Measurements from ENCODE around the gene SUMO3. TPM values are rescaled to one million over a fixed set of nuclear protein-coding genes. Genes with fewer than 3 reads are reported as not detected.

Gene SUMO3
- total and polyA plus RNA-seq, 4 experiments from 2014 or later, result 36.3 to 99.7 (median 56.1) TPM

GRCh38 chr21:44853601-44854390, 35.9 kb upstream of the SUMO3 start:
- H3K4me3 Mint-ChIP-seq, result peak overlapping the region in 2 of 8 donors; percentile 19 to 46
- intact Hi-C loops (cut with micrococcal nuclease), result no loop called here
- H3K27me3 Mint-ChIP-seq, result no peaks in the 10 kb centered on the region
- peaks cover 33% of the 10 kb centered on the region for H3K4me1 ChIP-seq (ENCODE audit: insufficient read depth, low read length)
- no peak overlapping the region for H3K4me3 ChIP-seq (ENCODE audit: low read length in 2 of 2)
- peaks cover 47 to 82% of the 10 kb centered on the region in 2 donors for H3K36me3 Mint-ChIP-seq
- no peaks in the 10 kb centered on the region for H3K9me3 Mint-ChIP-seq
- peak overlapping the region; percentile 51 to 92 (median 72) for H3K27ac Mint-ChIP-seq
- POLR2A ChIA-PET (ENCODE audit: partially characterized antibody), result interaction anchor here (1.2 kb wide), 1 partner anchor 13 kb away, joined by 3 read pairs; no protein-coding TSS in a partner anchor
- peaks cover 74% of the 10 kb centered on the region for H3K36me3 ChIP-seq (ENCODE audit: insufficient read depth, low read length)
- H3K27me3 ChIP-seq (ENCODE audit: insufficient read depth, low read length), result no peaks in the 10 kb centered on the region
- no peaks in the 10 kb centered on the region for H3K9me3 ChIP-seq (ENCODE audit: control insufficient read depth in 1 of 2, low read length in 2 of 2)
- DNase-seq, result no peak
- CTCF ChIA-PET (ENCODE audit: partially characterized antibody), result no interaction called here
- H3K4me1 Mint-ChIP-seq, result peaks cover 15 to 60% (median 37%) of the 10 kb centered on the region in 4 donors
- H3K27ac ChIP-seq (ENCODE audit: low read depth, low read length), result no peak overlapping the region

GRCh38 chr21:44850905-44851657, 33.2 kb upstream of the SUMO3 start:
- POLR2A ChIA-PET (ENCODE audit: partially characterized antibody), result interaction anchor here (1.0 to 1.9 kb wide), 4 partner anchors 11 to 76 kb away, joined by 3 to 5 read pairs (median 3); no protein-coding TSS in a partner anchor
- no peaks in the 10 kb centered on the region for H3K27me3 Mint-ChIP-seq

GRCh38 chr21:44850208-44850800, 32.4 kb upstream of the SUMO3 start:
- CTCF ChIA-PET (ENCODE audit: partially characterized antibody), result interaction anchor here (1.3 to 1.5 kb wide), 3 partner anchors 33 to 288 kb away, joined by 3 read pairs; no protein-coding TSS in a partner anchor
- Mint-ChIP-seq H3K4me3 (no peak overlapping the region), H3K27ac (no peak overlapping the region), H3K9me3 (no peaks in the 10 kb centered on the region), H3K27me3 (no peaks in the 10 kb centered on the region), H3K4me1 (peaks cover 20 to 60% (median 44%) of the 10 kb centered on the region in 4 donors), H3K36me3 (peaks cover 41 to 61% of the 10 kb centered on the region in 2 donors)
- Histone ChIP-seq H3K27ac (ENCODE audit: low read depth, low read length) (no peak overlapping the region), H3K4me1 (ENCODE audit: insufficient read depth, low read length) (peaks cover 46% of the 10 kb centered on the region), H3K36me3 (ENCODE audit: insufficient read depth, low read length) (peaks cover 39% of the 10 kb centered on the region), H3K27me3 (ENCODE audit: insufficient read depth, low read length) (no peaks in the 10 kb centered on the region), H3K9me3 (ENCODE audit: control insufficient read depth in 1 of 2, low read length in 2 of 2) (no peaks in the 10 kb centered on the region), H3K4me3 (ENCODE audit: low read length in 2 of 2) (no peak overlapping the region)
- intact Hi-C loops (cut with micrococcal nuclease), result no loop called here
- no peak for DNase-seq
- POLR2A ChIA-PET (ENCODE audit: partially characterized antibody), result interaction anchor here (0.6 to 1.1 kb wide), 4 partner anchors 33 to 88 kb away, joined by 3 read pairs; no protein-coding TSS in a partner anchor

More at GRCh38 chr21:44850905-44851657, 33.2 kb upstream of the SUMO3 start:
- H3K27me3 ChIP-seq (ENCODE audit: insufficient read depth, low read length), result no peaks in the 10 kb centered on the region
- peaks cover 42% of the 10 kb centered on the region for H3K4me1 ChIP-seq (ENCODE audit: insufficient read depth, low read length)
- no peaks in the 10 kb centered on the region for H3K9me3 ChIP-seq (ENCODE audit: control insufficient read depth in 1 of 2, low read length in 2 of 2)
- H3K4me1 Mint-ChIP-seq, result peaks cover 18 to 62% (median 42%) of the 10 kb centered on the region in 4 donors
- DNase-seq, result no peak
- peak overlapping the region; percentile 12 to 78 (median 64) for H3K27ac Mint-ChIP-seq
- CTCF ChIA-PET (ENCODE audit: partially characterized antibody), result interaction anchor here (1.3 to 1.5 kb wide), 3 partner anchors 33 to 287 kb away, joined by 3 read pairs; no protein-coding TSS in a partner anchor
- no peak overlapping the region for H3K4me3 ChIP-seq (ENCODE audit: low read length in 2 of 2)
- H3K36me3 ChIP-seq (ENCODE audit: insufficient read depth, low read length), result peaks cover 47% of the 10 kb centered on the region
- no peaks in the 10 kb centered on the region for H3K9me3 Mint-ChIP-seq
- no peak overlapping the region for H3K27ac ChIP-seq (ENCODE audit: low read depth, low read length)
- H3K36me3 Mint-ChIP-seq, result peaks cover 44 to 68% of the 10 kb centered on the region in 2 donors
- H3K4me3 Mint-ChIP-seq, result peak overlapping the region in 2 of 8 donors; percentile 39 to 64
- intact Hi-C loops (cut with micrococcal nuclease), result no loop called here

- intact Hi-C loops (cut with micrococcal nuclease), result no loop called here
- H3K27ac Mint-ChIP-seq, result no peak overlapping the region
- H3K4me3 Mint-ChIP-seq, result no peak overlapping the region
- Histone ChIP-seq H3K27ac (ENCODE audit: low read depth, low read length) (no peak overlapping the region), H3K36me3 (ENCODE audit: insufficient read depth, low read length) (peaks cover 33% of the 10 kb centered on the region), H3K9me3 (ENCODE audit: control insufficient read depth in 1 of 2, low read length in 2 of 2) (no peaks in the 10 kb centered on the region), H3K27me3 (ENCODE audit: insufficient read depth, low read length) (no peaks in the 10 kb centered on the region), H3K4me3 (ENCODE audit: low read length in 2 of 2) (no peak overlapping the region), H3K4me1 (ENCODE audit: insufficient read depth, low read length) (peaks cover 42% of the 10 kb centered on the region)
- DNase-seq, result no peak
- ChIA-PET CTCF (ENCODE audit: partially characterized antibody) (interaction anchor here (1.4 kb wide), 1 partner anchor 49 kb away, joined by 3 read pairs; no protein-coding TSS in a partner anchor), POLR2A (ENCODE audit: partially characterized antibody) (interaction anchor here (1.0 kb wide), 1 partner anchor 24 kb away, joined by 4 read pairs; the partner anchor contains the start of gene PTTG1IP)
- H3K9me3 Mint-ChIP-seq, result no peaks in the 10 kb centered on the region
- peaks cover 18 to 58% (median 40%) of the 10 kb centered on the region in 4 donors for H3K4me1 Mint-ChIP-seq
- H3K27me3 Mint-ChIP-seq, result no peaks in the 10 kb centered on the region
- peaks cover 35 to 54% of the 10 kb centered on the region in 2 donors for H3K36me3 Mint-ChIP-seq
Observed at GRCh38 chr21:44849616-44850130, 31.8 kb upstream of the SUMO3 start.

GRCh38 chr21:44848821-44849521, 31.1 kb upstream of the SUMO3 start:
- Mint-ChIP-seq H3K36me3 (peaks cover 32 to 47% of the 10 kb centered on the region in 2 donors), H3K27ac (no peak overlapping the region), H3K4me1 (peaks cover 12 to 54% (median 36%) of the 10 kb centered on the region in 4 donors), H3K27me3 (no peaks in the 10 kb centered on the region), H3K9me3 (no peaks in the 10 kb centered on the region), H3K4me3 (no peak overlapping the region)
- no peaks in the 10 kb centered on the region for H3K9me3 ChIP-seq (ENCODE audit: control insufficient read depth in 1 of 2, low read length in 2 of 2)
- POLR2A ChIA-PET (ENCODE audit: partially characterized antibody), result interaction anchor here (1.0 kb wide), 1 partner anchor 25 kb away, joined by 4 read pairs; the partner anchor contains the start of gene PTTG1IP
- DNase-seq, result no peak
- H3K4me1 ChIP-seq (ENCODE audit: insufficient read depth, low read length), result peaks cover 35% of the 10 kb centered on the region
- no peak overlapping the region for H3K4me3 ChIP-seq (ENCODE audit: low read length in 2 of 2)
- peaks cover 26% of the 10 kb centered on the region for H3K36me3 ChIP-seq (ENCODE audit: insufficient read depth, low read length)
- CTCF ChIA-PET (ENCODE audit: partially characterized antibody), result no interaction called here
- H3K27me3 ChIP-seq (ENCODE audit: insufficient read depth, low read length), result no peaks in the 10 kb centered on the region
- no peak overlapping the region for H3K27ac ChIP-seq (ENCODE audit: low read depth, low read length)
- intact Hi-C loops (cut with micrococcal nuclease), result no loop called here

GRCh38 chr21:44847261-44848056, 29.6 kb upstream of the SUMO3 start:
- no peaks in the 10 kb centered on the region for H3K9me3 Mint-ChIP-seq
- peak overlapping the region in 2 of 7 donors; percentile 13 to 78 for H3K27ac Mint-ChIP-seq
- Histone ChIP-seq H3K36me3 (ENCODE audit: insufficient read depth, low read length) (peaks cover 26% of the 10 kb centered on the region), H3K4me1 (ENCODE audit: insufficient read depth, low read length) (peaks cover 29% of the 10 kb centered on the region), H3K4me3 (ENCODE audit: low read length in 2 of 2) (no peak overlapping the region), H3K9me3 (ENCODE audit: control insufficient read depth in 1 of 2, low read length in 2 of 2) (no peaks in the 10 kb centered on the region), H3K27me3 (ENCODE audit: insufficient read depth, low read length) (no peaks in the 10 kb centered on the region), H3K27ac (ENCODE audit: low read depth, low read length) (no peak overlapping the region)
- ChIA-PET POLR2A (ENCODE audit: partially characterized antibody) (interaction anchor here (1.2 to 1.5 kb wide), 3 partner anchors 25 to 85 kb away, joined by 3 to 7 read pairs (median 3); no protein-coding TSS in a partner anchor), CTCF (ENCODE audit: partially characterized antibody) (interaction anchor here (1.8 kb wide), 1 partner anchor 48 kb away, joined by 6 read pairs; no protein-coding TSS in a partner anchor)
- DNase-seq, result no peak
- H3K4me1 Mint-ChIP-seq, result peaks cover 9 to 40% (median 29%) of the 10 kb centered on the region in 4 donors
- H3K4me3 Mint-ChIP-seq, result no peak overlapping the region
- H3K27me3 Mint-ChIP-seq, result peaks cover 0 to 3% of the 10 kb centered on the region in 2 donors
- intact Hi-C loops (cut with micrococcal nuclease), result loop anchor here (2.0 kb wide), 1 partner anchor 27 kb away; no protein-coding TSS in a partner anchor
- H3K36me3 Mint-ChIP-seq, result peaks cover 24 to 35% of the 10 kb centered on the region in 2 donors
